Loucy (cell line): ENCODE data around the gene ZNF165.
"Not testable (repeated sequence)": the region's sequence is repeated elsewhere in the genome, so short reads cannot be mapped to it uniquely, and the experiment has no call there.

Source experiments
- CTCF ChIP-seq: fragments of 200-600 bp; sonication (generic); conservative IDR thresholded peaks from 2 replicates; pipeline ENCODE4 v1.5.1; 2014; ENCODE audit warnings: mild to moderate bottlenecking, antibody characterized with exemption, low read length
- EZH2phosphoT487 ChIP-seq: fragments of 200-600 bp; IDR thresholded peaks from 2 replicates; pipeline ENCODE4 v1.6.1; 2018; ENCODE audit warnings: antibody characterized with exemption, mild to moderate bottlenecking, moderate library complexity, borderline replicate concordance

GRCh38 chr6:28102222-28102621 lies 21.9 kb downstream of the ZNF165 start:
- TF ChIP-seq CTCF, EZH2phosphoT487: not testable (repeated sequence)
